ENCODE results near the gene CNOT6. TPM values are rescaled to one million over a fixed set of nuclear protein-coding genes. Genes with fewer than 3 reads are reported as not detected.
"Not testable (repeated sequence)": the region's sequence is repeated elsewhere in the genome, so short reads cannot be mapped to it uniquely, and the experiment has no call there.

CNOT6 gene
- total RNA-seq, 6 experiments from 2014 or later, result 17.0 to 20.8 (median 17.6) TPM

DNA sequence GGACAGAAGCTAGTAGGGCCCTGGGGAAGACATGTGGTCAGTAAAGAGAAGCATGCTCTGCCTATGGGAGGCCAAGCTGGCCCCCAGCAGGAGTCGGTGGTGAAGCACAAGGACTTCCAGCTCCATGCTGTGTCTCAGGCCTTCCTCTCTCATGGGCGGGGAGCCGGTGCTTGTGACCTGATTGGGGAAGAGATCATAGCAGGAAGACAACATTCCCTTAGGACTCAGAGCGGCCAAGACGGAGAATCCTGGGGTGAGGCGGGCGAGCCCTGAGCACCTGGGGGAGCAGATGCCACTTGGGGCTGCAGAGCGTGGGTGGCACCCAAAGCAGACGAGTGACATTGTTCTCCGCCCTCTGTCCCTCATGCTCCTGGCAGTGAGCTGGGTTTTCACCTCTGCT is 33.3 kb upstream of the CNOT6 start:
- Mint-ChIP-seq H3K27ac (no peak overlapping the region), H3K36me3 (ENCODE audit: low read depth) (no peaks in the 10 kb centered on the region), H3K27me3 (ENCODE audit: insufficient read depth) (peaks cover 6% of the 10 kb centered on the region), H3K4me3 (no peak overlapping the region), H3K9me3 (peaks cover 21% of the 10 kb centered on the region), H3K4me1 (ENCODE audit: low read depth) (no peaks in the 10 kb centered on the region)
- no peak for DNase-seq
- TF ChIP-seq, protein P1, sequence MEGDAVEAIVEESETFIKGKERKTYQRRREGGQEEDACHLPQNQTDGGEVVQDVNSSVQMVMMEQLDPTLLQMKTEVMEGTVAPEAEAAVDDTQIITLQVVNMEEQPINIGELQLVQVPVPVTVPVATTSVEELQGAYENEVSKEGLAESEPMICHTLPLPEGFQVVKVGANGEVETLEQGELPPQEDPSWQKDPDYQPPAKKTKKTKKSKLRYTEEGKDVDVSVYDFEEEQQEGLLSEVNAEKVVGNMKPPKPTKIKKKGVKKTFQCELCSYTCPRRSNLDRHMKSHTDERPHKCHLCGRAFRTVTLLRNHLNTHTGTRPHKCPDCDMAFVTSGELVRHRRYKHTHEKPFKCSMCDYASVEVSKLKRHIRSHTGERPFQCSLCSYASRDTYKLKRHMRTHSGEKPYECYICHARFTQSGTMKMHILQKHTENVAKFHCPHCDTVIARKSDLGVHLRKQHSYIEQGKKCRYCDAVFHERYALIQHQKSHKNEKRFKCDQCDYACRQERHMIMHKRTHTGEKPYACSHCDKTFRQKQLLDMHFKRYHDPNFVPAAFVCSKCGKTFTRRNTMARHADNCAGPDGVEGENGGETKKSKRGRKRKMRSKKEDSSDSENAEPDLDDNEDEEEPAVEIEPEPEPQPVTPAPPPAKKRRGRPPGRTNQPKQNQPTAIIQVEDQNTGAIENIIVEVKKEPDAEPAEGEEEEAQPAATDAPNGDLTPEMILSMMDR (IDR thresholded peaks at IDR 0.05), result no peak

DNA sequence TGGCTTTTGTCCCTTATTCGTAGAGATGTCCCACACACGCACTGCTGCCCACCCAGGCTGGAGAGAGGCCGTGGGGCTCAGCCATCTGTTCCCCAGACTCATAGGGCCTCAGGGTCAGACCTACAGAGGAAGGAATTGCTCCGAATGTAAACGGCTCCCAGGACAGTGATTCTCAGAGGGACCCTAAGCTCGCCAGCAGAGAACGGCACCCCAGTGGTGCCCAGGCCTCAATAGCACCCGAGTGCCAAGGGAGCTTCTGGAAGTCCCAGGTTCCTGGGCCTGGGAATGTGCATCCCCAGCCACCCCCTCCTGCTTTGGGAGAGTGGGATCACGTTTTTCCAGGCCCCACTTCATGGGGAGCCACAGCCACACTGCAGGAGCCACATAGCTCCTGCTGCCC is 32.9 kb upstream of the CNOT6 start:
- Mint-ChIP-seq H3K4me3 (no peak overlapping the region), H3K4me1 (ENCODE audit: low read depth) (no peaks in the 10 kb centered on the region), H3K27ac (no peak overlapping the region), H3K9me3 (peaks cover 21% of the 10 kb centered on the region), H3K27me3 (ENCODE audit: insufficient read depth) (peaks cover 6% of the 10 kb centered on the region), H3K36me3 (ENCODE audit: low read depth) (no peaks in the 10 kb centered on the region)
- DNase-seq, result no peak
- TF ChIP-seq, protein P1 (IDR thresholded peaks at IDR 0.05), result no peak

DNA sequence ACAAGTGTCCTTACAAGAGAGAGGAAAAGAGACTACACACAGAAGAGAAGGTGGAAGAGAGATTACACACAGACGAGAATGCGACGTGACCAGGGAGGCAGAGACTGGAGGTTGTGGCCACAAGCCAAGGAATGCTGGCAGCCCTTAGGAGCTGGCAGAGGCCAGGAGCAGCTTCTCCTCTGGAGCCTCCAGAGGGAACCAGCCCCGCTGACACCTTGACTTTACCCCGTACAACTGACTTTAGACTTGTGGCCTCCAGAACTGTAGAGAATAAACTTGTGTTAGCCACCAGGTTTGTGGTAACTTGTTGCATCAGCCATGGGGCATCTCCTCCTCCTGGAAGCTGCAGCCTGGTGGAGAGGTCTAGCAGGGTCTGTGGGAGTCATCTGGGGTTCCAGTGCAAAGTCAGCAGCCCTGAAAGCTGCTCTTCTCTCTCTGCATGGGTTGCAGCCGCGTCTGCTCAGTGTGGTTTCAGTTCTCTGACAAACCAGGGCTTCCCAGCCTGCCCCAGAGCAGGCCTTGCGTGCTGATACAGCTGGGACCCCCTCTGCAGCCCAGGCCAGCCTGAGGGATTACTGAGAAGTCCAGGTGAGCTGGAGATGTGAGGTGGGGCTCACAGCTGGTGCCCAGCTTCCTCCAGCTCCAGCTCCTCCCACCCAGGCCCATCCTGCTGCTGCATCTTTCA is 30.8 kb upstream of the CNOT6 start:
- TF ChIP-seq, protein P1 (IDR thresholded peaks at IDR 0.05), result no peak
- Mint-ChIP-seq H3K4me1 (ENCODE audit: low read depth) (no peaks in the 10 kb centered on the region; the same call in 1 of the 2 replicates), H3K27ac (no peak overlapping the region), H3K27me3 (ENCODE audit: insufficient read depth) (peaks cover 6% of the 10 kb centered on the region), H3K36me3 (ENCODE audit: low read depth) (no peaks in the 10 kb centered on the region), H3K4me3 (no peak overlapping the region), H3K9me3 (peaks cover 19% of the 10 kb centered on the region)
- DNase-seq, result no peak

DNA sequence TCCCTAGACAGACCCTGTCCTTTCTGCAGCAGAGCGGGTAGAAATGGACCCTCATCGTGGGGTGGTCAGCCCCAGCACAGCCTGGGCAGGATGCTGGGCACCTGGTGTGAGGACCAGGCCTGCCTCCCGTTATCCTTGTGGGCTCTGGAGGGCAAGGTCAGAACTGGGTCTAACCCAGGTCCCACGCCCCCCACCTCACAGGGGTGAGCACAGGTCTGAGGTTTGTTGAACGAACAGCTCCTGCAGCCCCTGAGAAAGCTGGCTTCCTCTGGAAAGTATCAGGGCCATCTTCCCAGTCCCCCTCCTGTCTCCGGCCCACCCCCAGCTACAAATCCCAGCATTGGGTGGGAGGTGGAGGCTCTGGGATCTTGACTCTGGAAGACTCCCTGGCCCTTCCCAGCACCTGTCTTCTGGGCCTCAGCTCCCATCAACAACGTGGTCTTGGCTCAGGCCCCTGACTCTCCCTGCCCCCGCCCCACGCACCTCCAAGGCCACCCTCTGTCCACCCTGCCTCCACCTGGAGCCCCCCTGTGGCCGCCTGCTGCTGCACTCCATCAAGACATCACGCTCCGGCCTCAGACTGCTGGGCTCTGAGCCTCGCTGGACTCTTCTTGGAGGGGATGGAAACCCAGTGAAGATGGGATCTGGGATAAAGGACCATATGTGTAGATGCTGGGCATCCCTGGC is 30.1 kb upstream of the CNOT6 start:
- TF ChIP-seq, protein P1 (IDR thresholded peaks at IDR 0.05), result no peak
- Mint-ChIP-seq H3K4me3 (no peak overlapping the region), H3K4me1 (ENCODE audit: low read depth) (no peaks in the 10 kb centered on the region; the same call in 1 of the 2 replicates), H3K9me3 (peaks cover 15% of the 10 kb centered on the region), H3K27me3 (ENCODE audit: insufficient read depth) (peaks cover 6% of the 10 kb centered on the region), H3K27ac (no peak overlapping the region), H3K36me3 (ENCODE audit: low read depth) (no peaks in the 10 kb centered on the region)
- no peak for DNase-seq

DNA sequence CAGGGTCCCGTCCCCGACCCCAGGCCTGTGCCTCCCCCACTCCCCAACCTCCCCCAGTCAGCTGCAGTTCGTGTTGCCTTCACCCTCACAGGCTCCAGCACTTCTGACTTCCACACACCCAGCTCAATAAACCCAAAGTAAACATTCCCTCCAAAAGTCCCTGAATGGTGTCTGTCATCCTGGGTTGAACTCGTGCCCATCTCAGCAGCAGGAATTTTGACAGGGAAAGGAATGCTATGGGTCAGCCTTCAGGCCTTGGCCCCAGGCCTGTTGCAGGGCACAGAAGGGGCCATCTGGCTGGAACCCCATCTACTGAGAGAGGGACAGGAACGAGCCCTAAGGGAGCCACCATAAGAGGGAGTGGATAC is 29.6 kb upstream of the CNOT6 start:
- no peak for DNase-seq
- Mint-ChIP-seq H3K9me3 (peaks cover 13% of the 10 kb centered on the region), H3K4me3 (no peak overlapping the region), H3K27ac (no peak overlapping the region), H3K4me1 (ENCODE audit: low read depth) (no peaks in the 10 kb centered on the region; the same call in 1 of the 2 replicates), H3K27me3 (ENCODE audit: insufficient read depth) (peaks cover 8% of the 10 kb centered on the region), H3K36me3 (ENCODE audit: low read depth) (no peaks in the 10 kb centered on the region)
- TF ChIP-seq, protein P1 (IDR thresholded peaks at IDR 0.05), result no peak

DNA sequence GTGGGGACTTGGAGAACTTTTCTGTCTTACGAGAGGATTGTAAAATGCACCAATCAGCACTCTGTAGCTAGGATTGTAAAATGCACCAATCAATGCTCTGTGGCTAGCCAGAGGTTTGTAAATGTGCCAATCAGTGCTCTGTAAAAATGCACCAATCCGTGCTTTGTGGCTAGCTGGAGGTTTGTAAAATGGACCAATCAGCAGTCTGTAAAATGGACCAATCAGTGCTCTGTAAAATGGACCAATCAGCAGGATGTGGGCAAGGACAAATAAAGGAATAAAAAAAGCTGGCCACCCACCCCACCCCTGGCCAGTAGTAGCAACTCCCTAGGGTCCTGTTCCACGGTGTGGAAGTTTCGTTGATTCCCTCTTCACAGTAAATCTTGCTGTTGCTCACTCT is 29.1 kb upstream of the CNOT6 start:
- H3K9me3 Mint-ChIP-seq; H3K27me3 Mint-ChIP-seq (ENCODE audit: insufficient read depth); H3K36me3 Mint-ChIP-seq (ENCODE audit: low read depth); H3K4me1 Mint-ChIP-seq (ENCODE audit: low read depth); DNase-seq; H3K27ac Mint-ChIP-seq; H3K4me3 Mint-ChIP-seq: not testable (repeated sequence)

Measured in HFFc6 (cell line).